Measurements from ENCODE around the gene CARMIL1. TPM values are rescaled to one million over a fixed set of nuclear protein-coding genes. Genes with fewer than 3 reads are reported as not detected.
"Not testable (repeated sequence)": the region's sequence is repeated elsewhere in the genome, so short reads cannot be mapped to it uniquely, and the experiment has no call there.

The CARMIL1 gene
- total RNA-seq, 2 experiments from 2014 or later = 3.6 to 4.1 TPM

GRCh38 chr6:25375125-25375524 is 96.0 kb downstream of the CARMIL1 start:
- H3K9me3 Mint-ChIP-seq = peaks cover 20% of the 10 kb centered on the region
- peaks cover 40% of the 10 kb centered on the region for H3K4me1 Mint-ChIP-seq (ENCODE audit: low read depth)
- H3K36me3 Mint-ChIP-seq (ENCODE audit: low read depth) = peaks cover 8% of the 10 kb centered on the region
- TF ChIP-seq CTCF (IDR thresholded peaks at IDR 0.05) = no peak
- CTCF ChIA-PET = no interaction called here
- intact Hi-C loops (cut with micrococcal nuclease) = no loop called here
- ATAC-seq (no peak), DNase-seq (no peak)
- no peak overlapping the region for H3K27ac Mint-ChIP-seq
- POLR2A ChIA-PET = no interaction called here
- no peaks in the 10 kb centered on the region for H3K27me3 Mint-ChIP-seq
- H3K4me3 Mint-ChIP-seq = no peak overlapping the region

- ChIA-PET POLR2A (no interaction called here), CTCF (interaction anchor here (1.0 to 1.3 kb wide), 2 partner anchors 11 to 112 kb away, joined by 3 to 4 read pairs; no protein-coding TSS in a partner anchor)
- Mint-ChIP-seq H3K4me1 (ENCODE audit: low read depth) (peaks cover 17% of the 10 kb centered on the region), H3K27ac (no peak overlapping the region), H3K4me3 (no peak overlapping the region), H3K36me3 (ENCODE audit: low read depth) (peaks cover 10% of the 10 kb centered on the region), H3K27me3 (no peaks in the 10 kb centered on the region), H3K9me3 (peaks cover 16% of the 10 kb centered on the region)
- DNase-seq = no peak
- intact Hi-C loops (cut with micrococcal nuclease) = no loop called here
- TF ChIP-seq CTCF (IDR thresholded peaks at IDR 0.05) = no peak
- no peak for ATAC-seq
These were observed 98.5 kb downstream of the CARMIL1 start for GRCh38 chr6:25377664-25378063.

- Mint-ChIP-seq H3K4me1 (ENCODE audit: low read depth) (peaks cover 6% of the 10 kb centered on the region), H3K27ac (no peak overlapping the region)
These were observed 101.9 kb downstream of the CARMIL1 start for GRCh38 chr6:25381077-25381476.

GRCh38 chr6:25382476-25382875 is 103.3 kb downstream of the CARMIL1 start:
- CTCF ChIA-PET = interaction anchor here (1.4 kb wide), 1 partner anchor 12 kb away, joined by 6 read pairs; no protein-coding TSS in a partner anchor
- ATAC-seq; DNase-seq; H3K4me3 Mint-ChIP-seq; intact Hi-C loops (cut with micrococcal nuclease); H3K4me1 Mint-ChIP-seq (ENCODE audit: low read depth); POLR2A ChIA-PET; H3K36me3 Mint-ChIP-seq (ENCODE audit: low read depth); H3K27ac Mint-ChIP-seq; H3K9me3 Mint-ChIP-seq; H3K27me3 Mint-ChIP-seq: not testable (repeated sequence)

More at GRCh38 chr6:25381077-25381476, 101.9 kb downstream of the CARMIL1 start:
- no peak for TF ChIP-seq CTCF (IDR thresholded peaks at IDR 0.05)
- Mint-ChIP-seq H3K4me3 (no peak overlapping the region), H3K9me3 (peaks cover 2% of the 10 kb centered on the region), H3K36me3 (ENCODE audit: low read depth) (peaks cover 4% of the 10 kb centered on the region), H3K27me3 (no peaks in the 10 kb centered on the region)
- no peak for ATAC-seq
- DNase-seq = no peak
- intact Hi-C loops (cut with micrococcal nuclease) = no loop called here
- POLR2A ChIA-PET = no interaction called here
- CTCF ChIA-PET = interaction anchor here (1.4 kb wide), 1 partner anchor 11 kb away, joined by 6 read pairs; no protein-coding TSS in a partner anchor

GRCh38 chr6:25384234-25384633 is 105.1 kb downstream of the CARMIL1 start:
- DNase-seq (no peak), ATAC-seq (no peak)
- peaks cover 14% of the 10 kb centered on the region for H3K4me1 Mint-ChIP-seq (ENCODE audit: low read depth)
- no peak overlapping the region for H3K4me3 Mint-ChIP-seq
- no peaks in the 10 kb centered on the region for H3K9me3 Mint-ChIP-seq
- intact Hi-C loops (cut with micrococcal nuclease) = no loop called here
- TF ChIP-seq CTCF (IDR thresholded peaks at IDR 0.05) = no peak
- ChIA-PET POLR2A (no interaction called here), CTCF (no interaction called here)
- no peaks in the 10 kb centered on the region for H3K27me3 Mint-ChIP-seq
- H3K27ac Mint-ChIP-seq = no peak overlapping the region
- H3K36me3 Mint-ChIP-seq (ENCODE audit: low read depth) = peaks cover 2% of the 10 kb centered on the region

- ATAC-seq (no peak), DNase-seq (no peak)
- no peak for TF ChIP-seq CTCF (IDR thresholded peaks at IDR 0.05)
- no peak overlapping the region for H3K4me3 Mint-ChIP-seq
- peaks cover 2% of the 10 kb centered on the region for H3K36me3 Mint-ChIP-seq (ENCODE audit: low read depth)
- peaks cover 19% of the 10 kb centered on the region for H3K4me1 Mint-ChIP-seq (ENCODE audit: low read depth)
- POLR2A ChIA-PET = no interaction called here
- intact Hi-C loops (cut with micrococcal nuclease) = no loop called here
- no peak overlapping the region for H3K27ac Mint-ChIP-seq
- no peaks in the 10 kb centered on the region for H3K27me3 Mint-ChIP-seq
- no peaks in the 10 kb centered on the region for H3K9me3 Mint-ChIP-seq
- CTCF ChIA-PET = interaction anchor here (1.1 kb wide), 1 partner anchor 22 kb away, joined by 4 read pairs; no protein-coding TSS in a partner anchor
These were observed 105.8 kb downstream of the CARMIL1 start for GRCh38 chr6:25384967-25385366.

Data from activated CD8-positive, alpha-beta T cell treated with anti-CD3 and anti-CD28 coated beads for 36 hours (primary cell).